ENCODE measurements around the gene PNLDC1.
A peak's percentile ranks its signal among the peaks of the same experiment; 100 is the strongest.
"Not testable (repeated sequence)": the region's sequence is repeated elsewhere in the genome, so short reads cannot be mapped to it uniquely, and the experiment has no call there.

The PNLDC1 gene

GRCh38 chr6:159844737-159845645 is 44.9 kb downstream of the PNLDC1 start:
- Histone ChIP-seq H3K4me2 (0 out of 22 replicates have a peak overlapping the region, but pooled peaks of 1 of the 11 experiments have one; percentile 7), H3K9ac (no peak overlapping the region), H3K27me3 (no peaks in the 10 kb centered on the region), H3K4me3 (no peak overlapping the region), H3K27ac (no peak overlapping the region), H3K9me3 (replicated peaks in 1 of 11) (peaks cover 27 to 39% (median 30%) of the 10 kb centered on the region in 11 experiments), H3K4me1 (peaks cover 0 to 18% (median 7%) of the 10 kb centered on the region in 10 experiments; a peak in 8 of 20 replicates), H4K20me1 (no peaks in the 10 kb centered on the region), H3K36me3 (peaks cover 0 to 4% (median 0%) of the 10 kb centered on the region in 11 experiments; a peak in 1 of 22 replicates)
- no peak for TF ChIP-seq Cebpa-rat (IDR thresholded peaks at IDR 0.05)

- H3K27me3 ChIP-seq, H3K36me3 ChIP-seq, H4K20me1 ChIP-seq, H3K9ac ChIP-seq, H3K4me3 ChIP-seq, H3K27ac ChIP-seq, H3K4me2 ChIP-seq: not testable (repeated sequence)
- H3K4me1 ChIP-seq: peaks cover 0 to 13% (median 8%) of the 10 kb centered on the region in 10 experiments; a peak in 11 of 20 replicates
- H3K9me3 ChIP-seq (replicated peaks in 1 of 11): peaks cover 31 to 41% (median 32%) of the 10 kb centered on the region in 11 experiments
These were observed 48.5 kb downstream of the PNLDC1 start for GRCh38 chr6:159848552-159848951.

- H3K4me2 ChIP-seq, H4K20me1 ChIP-seq, H3K27ac ChIP-seq, H3K27me3 ChIP-seq, H3K4me3 ChIP-seq, H3K36me3 ChIP-seq, H3K9ac ChIP-seq: not testable (repeated sequence)
- Histone ChIP-seq H3K4me1 (peaks cover 0 to 22% (median 6%) of the 10 kb centered on the region in 10 experiments; a peak in 10 of 20 replicates), H3K9me3 (replicated peaks in 1 of 11) (peaks cover 31 to 41% (median 32%) of the 10 kb centered on the region in 11 experiments)
These were observed 49.8 kb downstream of the PNLDC1 start for GRCh38 chr6:159849851-159850250.

DNA sequence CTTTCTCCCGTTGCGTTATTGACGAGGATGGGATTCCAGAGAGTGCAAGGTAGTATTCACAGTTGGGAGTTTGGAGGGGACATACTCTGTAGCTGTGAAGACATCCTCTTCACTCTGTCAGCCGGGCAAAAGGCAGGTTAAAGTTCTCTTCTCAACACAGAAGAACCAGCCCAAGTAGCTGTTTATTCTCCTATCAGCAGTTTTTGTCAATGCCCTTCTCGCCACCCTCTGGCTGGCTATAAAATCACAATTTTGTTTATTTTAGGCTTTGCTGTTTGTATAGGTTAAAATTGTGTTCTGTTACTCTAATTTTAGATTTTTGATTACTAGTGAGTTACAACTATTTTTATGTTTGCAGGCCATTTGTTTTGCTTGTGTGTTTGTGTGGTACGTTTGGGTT is 52.8 kb downstream of the PNLDC1 start:
- peaks cover 23 to 38% (median 34%) of the 10 kb centered on the region in 11 experiments for H3K9me3 ChIP-seq (replicated peaks in 1 of 11)
- H3K4me1 ChIP-seq: peaks cover 0 to 37% (median 9%) of the 10 kb centered on the region in 10 experiments; a peak in 10 of 20 replicates
- H4K20me1 ChIP-seq: no peaks in the 10 kb centered on the region
- no peak for TF ChIP-seq Cebpa-rat (IDR thresholded peaks at IDR 0.05)
- H3K4me3 ChIP-seq: no peak overlapping the region
- 0 out of 22 replicates have a peak overlapping the region, but pooled peaks of 1 of the 11 experiments have one; percentile 23 for H3K9ac ChIP-seq
- H3K36me3 ChIP-seq: peaks cover 0 to 4% (median 0%) of the 10 kb centered on the region in 11 experiments; a peak in 1 of 22 replicates
- peak overlapping the region in 3 of 11 experiments; percentile 1 to 57 (median 56); a peak in 5 of 22 replicates for H3K4me2 ChIP-seq
- no peaks in the 10 kb centered on the region for H3K27me3 ChIP-seq
- no peak overlapping the region for H3K27ac ChIP-seq

- no peak; a peak in 1 of 22 replicates for TF ChIP-seq Cebpa-rat (IDR thresholded peaks at IDR 0.05)
- no peak overlapping the region for H3K27ac ChIP-seq
- no peaks in the 10 kb centered on the region for H4K20me1 ChIP-seq
- H3K36me3 ChIP-seq: peaks cover 0 to 4% (median 0%) of the 10 kb centered on the region in 11 experiments; a peak in 1 of 22 replicates
- H3K9me3 ChIP-seq (replicated peaks in 1 of 11): peaks cover 14 to 33% (median 25%) of the 10 kb centered on the region in 11 experiments
- peaks cover 0 to 37% (median 9%) of the 10 kb centered on the region in 10 experiments; a peak in 10 of 20 replicates for H3K4me1 ChIP-seq
- no peaks in the 10 kb centered on the region for H3K27me3 ChIP-seq
- no peak overlapping the region for H3K4me3 ChIP-seq
- H3K9ac ChIP-seq: no peak overlapping the region
- H3K4me2 ChIP-seq: peak overlapping the region in 1 of 11 experiments; percentile 67; a peak in 2 of 22 replicates
These were observed 53.7 kb downstream of the PNLDC1 start for GRCh38 chr6:159853754-159854153.

- H3K36me3 ChIP-seq: no peaks in the 10 kb centered on the region
- H3K27ac ChIP-seq: no peak overlapping the region; a peak in 1 of 22 replicates
- peaks cover 2 to 21% (median 13%) of the 10 kb centered on the region in 11 experiments; a peak in 21 of 22 replicates for H3K9me3 ChIP-seq (replicated peaks in 1 of 11)
- H3K4me2 ChIP-seq: peak overlapping the region in 5 of 11 experiments; percentile 38 to 67 (median 63); a peak in 10 of 22 replicates
- no peaks in the 10 kb centered on the region for H3K27me3 ChIP-seq
- no peaks in the 10 kb centered on the region for H4K20me1 ChIP-seq
- H3K9ac ChIP-seq: no peak overlapping the region
- no peak overlapping the region for H3K4me3 ChIP-seq
- H3K4me1 ChIP-seq: peaks cover 0 to 37% (median 9%) of the 10 kb centered on the region in 10 experiments; a peak in 10 of 20 replicates
- 0 out of 22 replicates have a peak, but pooled peaks of 1 of the 11 experiments have one; percentile 21 for TF ChIP-seq Cebpa-rat (IDR thresholded peaks at IDR 0.05)
These were observed 54.9 kb downstream of the PNLDC1 start for GRCh38 chr6:159854959-159855358.

GRCh38 chr6:159858259-159858658 is 58.2 kb downstream of the PNLDC1 start:
- Histone ChIP-seq H4K20me1 (peaks cover 0 to 5% (median 0%) of the 10 kb centered on the region in 11 experiments; a peak in 2 of 22 replicates), H3K27me3 (no peaks in the 10 kb centered on the region), H3K4me2 (no peak overlapping the region), H3K9ac (no peak overlapping the region), H3K4me3 (no peak overlapping the region), H3K27ac (no peak overlapping the region), H3K9me3 (replicated peaks in 1 of 11) (peaks cover 0 to 18% (median 11%) of the 10 kb centered on the region in 11 experiments; a peak in 15 of 22 replicates), H3K36me3 (no peaks in the 10 kb centered on the region), H3K4me1 (peaks cover 17 to 57% (median 26%) of the 10 kb centered on the region in 10 experiments)
- TF ChIP-seq Cebpa-rat (IDR thresholded peaks at IDR 0.05): no peak

GRCh38 chr6:159860482-159860881 is 60.4 kb downstream of the PNLDC1 start:
- H3K36me3 ChIP-seq: no peaks in the 10 kb centered on the region
- H3K9ac ChIP-seq: no peak overlapping the region
- no peak overlapping the region for H3K27ac ChIP-seq
- H3K9me3 ChIP-seq (replicated peaks in 1 of 11): peaks cover 0 to 18% (median 11%) of the 10 kb centered on the region in 11 experiments; a peak in 15 of 22 replicates
- no peak for TF ChIP-seq Cebpa-rat (IDR thresholded peaks at IDR 0.05)
- no peaks in the 10 kb centered on the region for H3K27me3 ChIP-seq
- H3K4me1 ChIP-seq: peaks cover 16 to 36% (median 20%) of the 10 kb centered on the region in 10 experiments
- H3K4me2 ChIP-seq: peak overlapping the region in 1 of 11 experiments; percentile 7; a peak in 2 of 22 replicates
- H4K20me1 ChIP-seq: peaks cover 0 to 5% (median 0%) of the 10 kb centered on the region in 11 experiments; a peak in 2 of 22 replicates
- H3K4me3 ChIP-seq: no peak overlapping the region

DNA sequence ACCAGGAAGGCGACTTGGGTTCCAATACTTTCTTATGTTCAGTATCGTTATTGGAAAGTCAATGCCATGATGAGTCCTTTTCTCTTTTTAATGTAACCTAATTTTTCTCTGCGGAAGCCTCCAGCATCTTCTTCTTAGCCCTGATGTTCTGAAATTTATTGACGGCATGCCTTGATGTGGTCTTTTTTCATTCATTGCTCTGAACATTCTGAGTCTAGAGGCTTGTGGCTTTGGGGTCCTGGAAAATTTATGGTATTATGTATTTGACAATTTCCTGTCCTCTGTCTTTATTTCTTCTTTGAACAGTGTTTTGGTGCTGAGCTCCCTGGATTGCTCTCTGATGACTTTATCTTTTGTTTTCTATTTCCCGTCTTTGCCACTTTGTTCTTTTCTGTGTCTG is 62.0 kb downstream of the PNLDC1 start:
- H3K9me3 ChIP-seq (replicated peaks in 1 of 11): peaks cover 0 to 13% (median 8%) of the 10 kb centered on the region in 11 experiments; a peak in 15 of 22 replicates
- no peaks in the 10 kb centered on the region for H3K36me3 ChIP-seq
- no peak overlapping the region for H3K27ac ChIP-seq
- H3K4me1 ChIP-seq: peaks cover 16 to 31% (median 20%) of the 10 kb centered on the region in 10 experiments
- peak overlapping the region; percentile 27 to 76 (median 62) for H3K4me2 ChIP-seq
- peaks cover 0 to 5% (median 0%) of the 10 kb centered on the region in 11 experiments; a peak in 2 of 22 replicates for H4K20me1 ChIP-seq
- H3K9ac ChIP-seq: 0 out of 22 replicates have a peak overlapping the region, but pooled peaks of 1 of the 11 experiments have one; percentile 26
- no peak overlapping the region for H3K4me3 ChIP-seq
- no peak for TF ChIP-seq Cebpa-rat (IDR thresholded peaks at IDR 0.05)
- H3K27me3 ChIP-seq: no peaks in the 10 kb centered on the region

GRCh38 chr6:159863341-159863740 is 63.3 kb downstream of the PNLDC1 start:
- H4K20me1 ChIP-seq, H3K4me3 ChIP-seq, H3K9ac ChIP-seq: not testable (repeated sequence)

More at GRCh38 chr6:159863341-159863740, 63.3 kb downstream of the PNLDC1 start:
- H3K4me2 ChIP-seq; H3K27me3 ChIP-seq; H3K27ac ChIP-seq; H3K36me3 ChIP-seq; H3K9me3 ChIP-seq (replicated peaks in 1 of 11): not testable (repeated sequence)
- peaks cover 16 to 31% (median 20%) of the 10 kb centered on the region in 10 experiments for H3K4me1 ChIP-seq

Data from BLaER1 treated with 17β-estradiol and CSF1 and Interleukin-3, amounts not matched to agents 10 nM and 100 nM (cell line).